Measurements from ENCODE around the gene HCFC2. TPM values are rescaled to one million over a fixed set of nuclear protein-coding genes. Genes with fewer than 3 reads are reported as not detected.
A peak's percentile ranks its signal among the peaks of the same experiment; 100 is the strongest.

The HCFC2 gene
- polyA plus RNA-seq, 1 donor (not counting 4 experiments of a cell fraction or from before 2014, with no cell fraction given), result 8.3 TPM

DNA sequence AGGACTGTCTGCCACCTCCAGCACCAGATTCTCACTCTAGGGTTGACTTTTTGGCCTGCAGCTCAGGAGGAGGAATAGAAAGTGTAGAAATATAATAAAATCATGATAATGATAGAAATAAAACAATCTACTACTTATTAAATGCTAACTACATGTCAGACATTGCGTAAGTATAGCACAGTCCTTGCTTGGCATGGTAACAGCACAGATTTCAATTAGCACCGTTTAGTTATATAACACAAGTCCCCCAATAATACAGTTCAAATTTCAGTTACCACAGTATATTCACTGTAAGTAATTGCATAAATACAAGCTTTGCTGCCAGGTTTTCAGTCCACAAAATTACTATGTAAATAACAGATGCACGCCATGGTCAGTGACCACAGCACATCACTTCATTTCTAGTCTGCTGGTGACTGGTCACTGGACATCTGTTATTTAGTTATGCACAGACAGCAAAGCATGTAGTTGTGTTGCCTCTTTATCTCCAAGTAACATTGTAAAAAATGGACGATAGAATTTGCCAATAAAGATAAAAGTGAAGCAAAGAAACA lies 7.8 kb upstream of the HCFC2 start:
- no peak for TF ChIP-seq EZH2 (IDR thresholded peaks at IDR 0.05; ENCODE audit: low read length)
- TF ChIP-seq, protein P1, sequence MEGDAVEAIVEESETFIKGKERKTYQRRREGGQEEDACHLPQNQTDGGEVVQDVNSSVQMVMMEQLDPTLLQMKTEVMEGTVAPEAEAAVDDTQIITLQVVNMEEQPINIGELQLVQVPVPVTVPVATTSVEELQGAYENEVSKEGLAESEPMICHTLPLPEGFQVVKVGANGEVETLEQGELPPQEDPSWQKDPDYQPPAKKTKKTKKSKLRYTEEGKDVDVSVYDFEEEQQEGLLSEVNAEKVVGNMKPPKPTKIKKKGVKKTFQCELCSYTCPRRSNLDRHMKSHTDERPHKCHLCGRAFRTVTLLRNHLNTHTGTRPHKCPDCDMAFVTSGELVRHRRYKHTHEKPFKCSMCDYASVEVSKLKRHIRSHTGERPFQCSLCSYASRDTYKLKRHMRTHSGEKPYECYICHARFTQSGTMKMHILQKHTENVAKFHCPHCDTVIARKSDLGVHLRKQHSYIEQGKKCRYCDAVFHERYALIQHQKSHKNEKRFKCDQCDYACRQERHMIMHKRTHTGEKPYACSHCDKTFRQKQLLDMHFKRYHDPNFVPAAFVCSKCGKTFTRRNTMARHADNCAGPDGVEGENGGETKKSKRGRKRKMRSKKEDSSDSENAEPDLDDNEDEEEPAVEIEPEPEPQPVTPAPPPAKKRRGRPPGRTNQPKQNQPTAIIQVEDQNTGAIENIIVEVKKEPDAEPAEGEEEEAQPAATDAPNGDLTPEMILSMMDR (optimal IDR thresholded peaks at IDR 0.05 in 1 of 3, IDR thresholded peaks at IDR 0.05 in 1 of 3, conservative IDR thresholded peaks at IDR 0.05 in 1 of 3; ENCODE audit: extremely low read depth in 1 of 3, insufficient read depth in 2 of 3, low read length in 3 of 3), result no peak
- DNase-seq (ENCODE audit: low read depth, low spot score), result no peak
- H3K9me1 ChIP-seq (ENCODE audit: control insufficient read depth, extremely low read depth, insufficient read depth, low read length), result no peaks in the 10 kb centered on the region
- H3K79me2 ChIP-seq (ENCODE audit: control insufficient read depth, insufficient read depth, low read length), result no peaks in the 10 kb centered on the region
- H4K20me1 ChIP-seq (ENCODE audit: control insufficient read depth, extremely low read depth, insufficient read depth, low read length), result no peaks in the 10 kb centered on the region
- no peak overlapping the region for H3K9ac ChIP-seq (ENCODE audit: control insufficient read depth, extremely low read depth, insufficient read depth, low read length)
- peaks cover 16% of the 10 kb centered on the region for H3K4me1 ChIP-seq (ENCODE audit: control insufficient read depth, extremely low read depth, insufficient read depth, low read length)
- H2AFZ ChIP-seq (ENCODE audit: control insufficient read depth, low read length), result no peak overlapping the region
- FAIRE-seq, result no peak
- no peak overlapping the region for H3K4me2 ChIP-seq (ENCODE audit: control insufficient read depth, extremely low read depth, insufficient read depth, low read depth, low read length)
- H3K4me3 ChIP-seq (ENCODE audit: control insufficient read depth in 2 of 3, extremely low read depth in 1 of 3, insufficient read depth in 2 of 3, low read depth in 1 of 3, low read length in 3 of 3), result no peak overlapping the region
- H3K27ac ChIP-seq (ENCODE audit: control insufficient read depth, insufficient read depth, low read length), result no peak overlapping the region
- dilution Hi-C loops (cut with MboI; ENCODE audit: extremely low pct_ligation_motif_present, low sequenced_read_pairs), result no loop called here
- H3K9me3 ChIP-seq (ENCODE audit: control insufficient read depth, low read depth, low read length), result no peaks in the 10 kb centered on the region
- H3K36me3 ChIP-seq (ENCODE audit: control insufficient read depth in 2 of 2, extremely low read depth in 1 of 2, insufficient read depth in 2 of 2, low read length in 2 of 2), result no peaks in the 10 kb centered on the region
- H3K27me3 ChIP-seq (ENCODE audit: control insufficient read depth, extremely low read depth, insufficient read depth, low read length), result no peaks in the 10 kb centered on the region

DNA sequence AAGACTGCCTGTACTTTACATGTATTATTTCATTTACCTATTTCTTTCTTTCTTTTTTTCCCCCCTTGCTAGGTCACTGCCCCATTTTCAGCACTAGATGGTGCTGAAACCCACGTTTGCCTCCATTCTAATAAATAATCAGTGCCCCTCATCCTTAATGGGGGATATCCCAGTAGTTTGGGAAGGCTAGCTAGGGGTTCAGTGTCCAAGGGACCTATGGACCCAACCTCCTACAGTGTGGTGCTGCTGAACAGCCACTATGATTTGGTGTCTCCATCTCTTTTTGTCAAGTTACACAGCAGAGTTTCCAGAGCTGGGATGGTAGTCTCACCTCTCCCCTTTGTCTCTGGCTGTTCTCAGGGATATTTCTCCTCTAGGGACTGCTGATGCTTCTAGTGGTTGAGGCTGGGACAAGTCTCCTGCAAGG lies 6.5 kb upstream of the HCFC2 start:
- Histone ChIP-seq H4K20me1 (ENCODE audit: control insufficient read depth, extremely low read depth, insufficient read depth, low read length) (no peaks in the 10 kb centered on the region), H3K79me2 (ENCODE audit: control insufficient read depth, insufficient read depth, low read length) (no peaks in the 10 kb centered on the region), H3K36me3 (ENCODE audit: control insufficient read depth in 2 of 2, extremely low read depth in 1 of 2, insufficient read depth in 2 of 2, low read length in 2 of 2) (no peaks in the 10 kb centered on the region), H3K9me1 (ENCODE audit: control insufficient read depth, extremely low read depth, insufficient read depth, low read length) (no peaks in the 10 kb centered on the region), H3K27me3 (ENCODE audit: control insufficient read depth, extremely low read depth, insufficient read depth, low read length) (no peaks in the 10 kb centered on the region), H3K9me3 (ENCODE audit: control insufficient read depth, low read depth, low read length) (no peaks in the 10 kb centered on the region), H3K4me2 (ENCODE audit: control insufficient read depth, extremely low read depth, insufficient read depth, low read depth, low read length) (no peak overlapping the region), H3K27ac (ENCODE audit: control insufficient read depth, insufficient read depth, low read length) (no peak overlapping the region), H3K4me3 (ENCODE audit: control insufficient read depth in 2 of 3, extremely low read depth in 1 of 3, insufficient read depth in 2 of 3, low read depth in 1 of 3, low read length in 3 of 3) (no peak overlapping the region), H3K4me1 (ENCODE audit: control insufficient read depth, extremely low read depth, insufficient read depth, low read length) (peaks cover 16% of the 10 kb centered on the region), H3K9ac (ENCODE audit: control insufficient read depth, extremely low read depth, insufficient read depth, low read length) (no peak overlapping the region), H2AFZ (ENCODE audit: control insufficient read depth, low read length) (no peak overlapping the region)
- FAIRE-seq (no peak), DNase-seq (ENCODE audit: low read depth, low spot score) (no peak)
- dilution Hi-C loops (cut with MboI; ENCODE audit: extremely low pct_ligation_motif_present, low sequenced_read_pairs), result no loop called here
- no peak for TF ChIP-seq EZH2 (IDR thresholded peaks at IDR 0.05; ENCODE audit: low read length)
- TF ChIP-seq, protein P1 (optimal IDR thresholded peaks at IDR 0.05 in 1 of 3, IDR thresholded peaks at IDR 0.05 in 1 of 3, conservative IDR thresholded peaks at IDR 0.05 in 1 of 3; ENCODE audit: extremely low read depth in 1 of 3, insufficient read depth in 2 of 3, low read length in 3 of 3), result peak; percentile 61 to 80 (median 63)

Data from keratinocyte (primary cell).